MG63 (cell line): ENCODE measurements around the gene PIM2. TPM values are rescaled to one million over a fixed set of nuclear protein-coding genes. Genes with fewer than 3 reads are reported as not detected.

Source experiments
- DNase-seq: peaks from one replicate; pipeline ENCODE4 v3.0.0-alpha.2; 2020
- H3K27me3 ChIP-seq: fragments of 250-450 bp; sonication (Bioruptor Pico); 2 replicates; pipeline ENCODE4 v1.5.1; 2020; ENCODE audit warnings: mild to moderate bottlenecking, moderate library complexity
- H3K36me3 ChIP-seq: fragments of 250-450 bp; sonication (Bioruptor Pico); 2 replicates; pipeline ENCODE4 v1.5.1; 2020; ENCODE audit warnings: mild to moderate bottlenecking, moderate library complexity
- H3K4me3 ChIP-seq: fragments of 250-450 bp; sonication (Bioruptor Pico); 2 replicates; pipeline ENCODE4 v1.5.1; 2020; ENCODE audit warnings: mild to moderate bottlenecking, moderate library complexity
- H3K9me3 ChIP-seq: fragments of 250-450 bp; sonication (Bioruptor Pico); 2 replicates; pipeline ENCODE4 v1.5.1; 2020; ENCODE audit warnings: mild to moderate bottlenecking, moderate library complexity
- total RNA-seq: library from RNA; depleted of rRNA; stranded (reverse); fragments of >200 nt; shearing (Covaris generic); gene quantifications from 2 replicates; pipeline ENCODE4 v1.2.3, GENCODE V29; 2014; ENCODE audit warnings: low replicate concordance

Gene PIM2
- total RNA-seq, 1 experiment from 2014 or later = 1.9 TPM

DNA sequence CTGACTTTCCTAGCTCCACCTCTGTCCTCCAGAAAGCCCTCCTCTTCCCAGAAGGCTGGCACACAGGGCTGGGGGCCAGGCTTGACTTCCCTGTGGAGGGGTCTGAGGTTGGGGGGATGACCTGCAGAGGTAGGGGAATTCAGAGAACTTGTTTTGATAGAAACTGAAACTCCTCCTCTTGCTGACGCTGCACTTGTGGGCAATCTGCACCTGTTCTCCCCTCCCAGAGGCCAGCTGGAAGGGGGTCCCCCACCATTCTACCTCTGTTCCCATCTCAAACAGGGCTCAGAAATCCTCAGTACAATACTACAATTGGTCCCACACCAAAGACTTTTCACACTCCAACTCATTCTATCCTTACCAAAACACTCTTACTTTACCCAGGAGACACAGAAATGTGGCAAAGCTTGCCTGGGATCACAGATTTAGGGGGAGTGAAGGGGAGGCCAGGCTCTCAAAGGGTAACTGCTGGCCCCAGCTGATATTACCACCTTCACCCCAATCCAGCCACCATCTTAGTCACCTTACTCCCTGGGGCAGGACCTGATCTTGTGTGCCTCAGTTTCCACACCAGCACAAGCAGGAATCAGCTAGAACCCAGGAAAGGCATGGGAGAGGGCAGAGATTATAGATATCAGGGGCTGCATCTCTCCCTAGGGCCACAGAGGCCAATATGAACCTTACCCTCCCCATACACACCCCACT, 20.0 kb upstream of the PIM2 start:
- no peaks in the 10 kb centered on the region for H3K9me3 ChIP-seq
- no peaks in the 10 kb centered on the region for H3K36me3 ChIP-seq
- no peak overlapping the region for H3K4me3 ChIP-seq
- DNase-seq = no peak
- H3K27me3 ChIP-seq = no peaks in the 10 kb centered on the region

DNA sequence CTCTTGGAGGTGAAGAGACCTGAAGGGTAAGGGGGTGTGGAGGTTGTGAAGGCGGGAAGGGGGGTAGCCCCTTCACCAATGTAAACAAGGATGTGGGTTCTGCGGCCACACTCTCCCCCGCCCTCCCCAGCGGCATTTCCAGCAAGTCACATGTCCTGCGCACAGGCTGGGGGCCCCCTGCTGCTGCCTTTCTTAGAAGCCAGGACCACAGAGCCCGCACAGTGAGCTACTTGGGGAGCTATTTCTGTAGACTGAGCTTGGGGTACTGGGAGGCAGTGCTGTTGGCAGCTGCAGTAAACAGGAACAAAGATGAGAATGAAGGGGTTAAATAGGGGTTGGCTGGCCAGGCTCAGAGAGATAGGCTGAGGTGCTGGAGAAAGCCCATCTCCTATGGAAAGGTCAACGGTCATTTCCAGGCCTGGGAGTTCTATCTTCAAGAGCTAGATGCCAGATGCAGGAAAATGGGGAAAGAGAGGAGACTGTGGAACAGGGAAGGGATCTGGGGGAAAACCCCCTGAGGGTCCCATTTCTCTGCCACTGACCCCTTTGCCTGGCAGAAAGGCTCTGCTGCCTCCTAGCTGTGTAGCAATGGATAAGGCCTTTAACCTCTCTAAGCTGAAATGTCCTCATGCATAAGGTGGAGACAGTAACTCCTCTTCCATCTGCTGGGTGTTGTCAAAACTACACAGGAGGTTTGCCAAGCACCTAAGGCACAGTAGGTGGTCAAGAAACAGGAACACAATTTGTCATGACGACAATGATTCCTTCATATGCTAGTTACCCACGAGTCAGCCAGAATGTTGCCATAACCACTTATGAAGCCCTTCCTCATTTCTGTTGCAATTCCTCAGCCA, 18.5 kb upstream of the PIM2 start:
- DNase-seq = no peak
- H3K4me3 ChIP-seq = no peak overlapping the region
- no peaks in the 10 kb centered on the region for H3K9me3 ChIP-seq
- H3K36me3 ChIP-seq = no peaks in the 10 kb centered on the region
- no peaks in the 10 kb centered on the region for H3K27me3 ChIP-seq

DNA sequence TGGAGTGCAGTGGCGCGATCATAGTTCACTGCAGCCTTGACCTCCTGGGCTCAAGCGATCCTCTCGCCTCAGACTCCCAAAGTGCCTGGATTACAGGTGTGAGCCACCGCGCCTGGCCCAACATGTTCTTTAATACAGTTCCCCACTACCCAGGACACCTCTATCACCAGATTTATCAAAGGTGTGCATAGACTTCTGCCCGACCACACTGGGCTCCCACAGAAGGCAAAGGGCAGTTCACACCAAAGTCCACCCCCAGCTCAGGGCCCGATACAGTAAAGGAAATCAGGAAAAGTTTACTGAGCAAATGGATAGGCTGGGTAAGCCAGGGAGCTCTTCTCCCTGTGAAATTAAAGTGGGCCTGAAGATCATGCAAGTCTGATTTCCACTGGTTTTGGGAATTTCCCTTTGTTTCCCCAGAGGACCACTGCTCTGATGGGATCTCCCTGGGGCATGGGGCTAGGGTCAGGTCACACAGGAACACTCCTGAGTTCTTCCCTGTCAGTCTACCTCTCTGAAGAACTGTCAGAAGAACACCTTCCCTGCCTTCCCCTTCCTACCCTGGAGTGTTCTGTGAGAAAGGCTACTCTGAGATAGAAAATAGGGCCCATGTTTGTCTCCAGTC, 17.7 kb upstream of the PIM2 start:
- no peaks in the 10 kb centered on the region for H3K27me3 ChIP-seq
- DNase-seq = no peak
- H3K36me3 ChIP-seq = no peaks in the 10 kb centered on the region
- no peaks in the 10 kb centered on the region for H3K9me3 ChIP-seq
- no peak overlapping the region for H3K4me3 ChIP-seq

DNA sequence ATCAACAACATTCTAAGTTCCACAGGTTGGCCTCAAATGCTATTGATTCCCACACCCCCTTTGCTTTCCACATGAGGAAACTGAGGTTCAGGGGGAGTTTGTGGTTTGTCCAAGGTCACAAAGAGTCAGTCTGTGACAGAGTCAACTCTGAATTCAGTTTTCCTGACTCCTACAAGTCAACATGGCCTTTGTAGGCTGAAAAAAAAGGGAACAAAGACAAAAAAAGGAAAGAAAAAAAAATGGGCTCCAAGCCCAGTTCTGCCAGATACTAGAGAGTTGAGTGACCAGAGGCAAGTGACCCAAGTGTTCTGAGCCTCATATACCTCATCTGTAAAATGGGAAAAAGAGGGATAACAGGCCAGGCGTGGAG, 16.5 kb upstream of the PIM2 start:
- no peak for DNase-seq
- H3K4me3 ChIP-seq = no peak overlapping the region
- H3K27me3 ChIP-seq = no peaks in the 10 kb centered on the region
- no peaks in the 10 kb centered on the region for H3K9me3 ChIP-seq
- H3K36me3 ChIP-seq = no peaks in the 10 kb centered on the region

DNA sequence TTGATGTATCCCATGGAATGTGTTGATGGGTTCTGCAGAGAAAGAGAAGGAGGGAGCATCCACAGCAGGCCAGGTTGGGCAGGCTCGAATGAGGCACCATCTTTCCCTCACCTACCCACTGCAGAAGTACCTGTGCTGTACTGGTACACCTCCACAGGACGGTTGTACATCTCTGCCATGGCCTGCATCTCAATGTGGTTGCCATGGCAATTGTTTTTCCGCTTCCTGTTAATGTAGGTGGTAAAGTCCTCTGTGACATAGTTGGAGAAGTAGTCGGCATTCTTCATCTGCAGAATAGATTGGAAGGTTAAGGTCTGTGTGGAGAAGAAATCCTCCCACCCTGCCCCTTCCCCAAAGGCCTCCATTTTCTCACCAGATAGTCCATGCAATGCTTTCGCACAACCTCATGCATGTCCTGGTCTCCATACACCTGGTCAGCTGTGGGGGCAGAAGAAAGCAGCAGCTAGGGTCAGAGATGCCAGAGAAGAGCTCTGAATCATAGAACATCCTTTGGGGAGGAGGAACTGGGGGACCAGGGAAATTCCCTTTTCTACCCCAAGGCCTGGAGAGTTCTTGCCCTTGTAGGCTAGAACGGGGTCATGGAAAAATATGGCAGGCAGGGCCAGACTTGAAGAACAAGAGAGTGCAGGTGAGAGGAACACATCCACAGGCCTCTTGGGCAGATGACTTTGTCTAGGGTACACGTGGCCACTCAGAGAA, 15.9 kb upstream of the PIM2 start:
- no peaks in the 10 kb centered on the region for H3K36me3 ChIP-seq
- no peaks in the 10 kb centered on the region for H3K27me3 ChIP-seq
- DNase-seq = no peak
- no peaks in the 10 kb centered on the region for H3K9me3 ChIP-seq
- H3K4me3 ChIP-seq = no peak overlapping the region

DNA sequence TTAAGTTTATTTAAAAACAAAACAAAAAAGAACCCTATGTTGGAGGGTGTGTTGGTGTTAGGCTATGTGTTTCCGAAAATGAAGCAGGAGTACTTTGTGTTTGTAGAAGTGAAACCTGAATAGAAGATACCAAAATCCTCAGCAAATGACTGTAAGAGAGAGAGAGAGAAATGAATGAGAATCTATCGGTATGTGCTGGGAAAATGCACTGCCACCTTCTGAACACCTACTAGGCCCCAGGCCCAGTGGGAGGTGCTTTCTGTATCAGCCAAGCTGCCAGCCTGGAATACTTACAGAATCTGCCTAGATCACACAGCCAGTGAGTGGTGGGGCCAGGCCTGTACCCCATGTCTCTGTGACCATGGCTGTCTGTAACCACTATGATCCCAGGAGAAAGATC, 14.9 kb upstream of the PIM2 start:
- no peaks in the 10 kb centered on the region for H3K36me3 ChIP-seq
- no peak overlapping the region for H3K4me3 ChIP-seq
- H3K27me3 ChIP-seq = no peaks in the 10 kb centered on the region
- H3K9me3 ChIP-seq = no peaks in the 10 kb centered on the region
- no peak for DNase-seq

DNA sequence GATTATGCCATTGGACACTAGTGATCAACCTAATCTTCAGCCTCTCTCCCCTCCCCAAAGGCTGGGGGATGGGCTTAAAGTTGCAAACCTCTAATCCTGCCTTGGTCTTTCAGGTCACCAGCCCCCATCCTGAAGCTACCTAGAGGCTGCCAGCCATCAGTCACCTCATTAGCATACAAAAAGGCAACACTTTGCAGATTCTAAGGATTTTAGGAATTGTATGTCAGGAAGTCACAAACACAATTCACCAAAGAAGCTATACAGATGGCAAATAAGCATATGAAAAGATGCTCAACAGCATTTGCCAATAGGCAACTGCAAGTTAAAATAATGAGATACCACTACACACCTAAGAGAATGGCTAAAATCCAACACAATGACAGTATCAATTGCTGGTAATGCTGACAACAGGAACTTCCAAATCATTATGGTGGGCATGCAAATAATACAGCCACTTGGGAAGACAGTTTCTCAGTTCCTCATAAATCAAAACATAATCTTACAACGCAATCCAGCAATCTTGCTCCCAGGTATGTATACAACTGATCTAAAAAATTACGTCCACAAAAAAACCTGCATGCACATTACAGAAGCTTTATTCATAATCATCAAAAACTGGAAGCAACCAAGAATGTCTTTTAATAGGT, 9.0 kb upstream of the PIM2 start:
- no peak for DNase-seq
- Histone ChIP-seq H3K9me3 (no peaks in the 10 kb centered on the region), H3K27me3 (no peaks in the 10 kb centered on the region), H3K4me3 (no peak overlapping the region), H3K36me3 (no peaks in the 10 kb centered on the region)

DNA sequence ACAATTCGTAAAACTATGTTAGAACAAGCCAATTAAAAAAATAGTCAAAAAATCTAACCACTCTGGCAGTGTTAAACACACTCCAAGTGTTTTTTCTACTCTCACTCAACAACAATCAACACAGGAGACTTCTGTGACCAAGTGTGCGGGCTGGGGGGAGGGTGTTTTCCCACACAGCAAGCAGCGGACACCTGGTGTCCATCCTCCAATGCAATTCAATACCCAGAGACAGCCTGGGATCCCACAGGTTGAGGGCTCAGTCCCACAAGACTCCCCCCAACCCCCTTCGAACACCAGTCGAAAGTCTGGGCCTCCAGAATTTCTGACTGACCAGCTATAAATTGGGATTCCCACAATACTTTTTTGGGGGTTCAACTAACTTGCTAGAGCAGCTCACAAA, 8.3 kb upstream of the PIM2 start:
- Histone ChIP-seq H3K4me3 (no peak overlapping the region), H3K36me3 (no peaks in the 10 kb centered on the region), H3K9me3 (no peaks in the 10 kb centered on the region), H3K27me3 (no peaks in the 10 kb centered on the region)
- DNase-seq = no peak

DNA sequence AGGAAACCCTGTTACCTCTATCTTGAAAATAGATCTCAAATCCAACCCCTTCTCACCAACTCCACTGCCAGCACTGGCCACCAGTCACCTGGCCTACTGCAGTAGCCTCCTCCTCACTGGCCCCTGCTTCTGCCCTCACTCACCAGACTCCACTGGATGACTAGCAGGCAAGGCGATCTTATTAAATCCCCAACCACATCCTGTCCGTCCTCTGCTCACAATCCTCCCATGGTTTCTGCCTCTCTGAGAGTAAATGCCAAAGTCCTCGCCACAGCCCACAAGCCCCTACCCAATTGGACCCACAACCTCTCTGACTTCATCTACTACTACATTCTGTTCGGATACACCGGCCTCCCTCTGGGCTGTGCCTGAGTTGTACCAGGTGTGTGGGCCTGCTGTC, 5.4 kb upstream of the PIM2 start:
- H3K9me3 ChIP-seq = no peaks in the 10 kb centered on the region
- no peaks in the 10 kb centered on the region for H3K36me3 ChIP-seq
- H3K4me3 ChIP-seq = no peak overlapping the region
- no peak for DNase-seq
- no peaks in the 10 kb centered on the region for H3K27me3 ChIP-seq

DNA sequence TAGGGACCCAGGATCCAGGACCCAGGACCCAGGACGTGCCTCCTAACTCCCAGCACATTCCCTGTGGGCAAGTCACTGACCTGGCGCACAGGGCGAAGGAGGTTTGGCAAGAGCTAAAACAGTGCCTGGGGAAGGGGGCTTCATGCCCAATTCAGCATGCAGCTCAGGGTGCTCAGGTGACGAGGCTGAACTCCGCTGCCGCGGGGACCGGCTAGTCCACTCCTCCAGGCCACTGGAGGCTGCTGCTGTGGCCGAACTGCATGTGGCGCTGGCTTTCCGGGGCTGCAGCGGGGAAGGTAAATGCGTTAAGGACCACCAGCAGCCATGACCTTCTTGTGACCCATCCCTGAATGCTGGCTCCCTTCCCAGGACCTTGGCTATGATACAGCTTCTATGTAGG, 4.9 kb upstream of the PIM2 start:
- Histone ChIP-seq H3K9me3 (no peaks in the 10 kb centered on the region), H3K36me3 (no peaks in the 10 kb centered on the region), H3K4me3 (no peak overlapping the region), H3K27me3 (no peaks in the 10 kb centered on the region)
- DNase-seq = no peak

DNA sequence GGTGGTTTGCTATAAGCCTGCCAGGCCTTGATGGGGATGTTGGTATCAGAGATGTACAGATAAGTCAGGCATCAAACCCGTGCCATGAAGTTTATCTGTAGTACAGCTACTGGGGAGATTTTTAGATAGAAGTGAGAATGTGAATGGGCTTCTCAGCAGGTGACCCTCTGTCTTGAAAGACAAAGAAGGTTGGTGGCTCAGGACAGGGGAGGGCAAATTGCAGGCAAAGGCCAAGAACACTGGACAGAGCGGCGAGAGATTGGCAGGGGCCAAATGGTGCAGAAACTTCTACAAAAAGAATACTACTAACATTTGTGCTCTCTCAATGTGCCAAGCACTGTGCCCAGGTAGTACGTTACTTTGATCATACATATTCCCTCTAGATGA, 1.9 kb upstream of the PIM2 start:
- H3K4me3 ChIP-seq = no peak overlapping the region
- no peaks in the 10 kb centered on the region for H3K27me3 ChIP-seq
- H3K9me3 ChIP-seq = no peaks in the 10 kb centered on the region
- DNase-seq = no peak
- H3K36me3 ChIP-seq = no peaks in the 10 kb centered on the region

DNA sequence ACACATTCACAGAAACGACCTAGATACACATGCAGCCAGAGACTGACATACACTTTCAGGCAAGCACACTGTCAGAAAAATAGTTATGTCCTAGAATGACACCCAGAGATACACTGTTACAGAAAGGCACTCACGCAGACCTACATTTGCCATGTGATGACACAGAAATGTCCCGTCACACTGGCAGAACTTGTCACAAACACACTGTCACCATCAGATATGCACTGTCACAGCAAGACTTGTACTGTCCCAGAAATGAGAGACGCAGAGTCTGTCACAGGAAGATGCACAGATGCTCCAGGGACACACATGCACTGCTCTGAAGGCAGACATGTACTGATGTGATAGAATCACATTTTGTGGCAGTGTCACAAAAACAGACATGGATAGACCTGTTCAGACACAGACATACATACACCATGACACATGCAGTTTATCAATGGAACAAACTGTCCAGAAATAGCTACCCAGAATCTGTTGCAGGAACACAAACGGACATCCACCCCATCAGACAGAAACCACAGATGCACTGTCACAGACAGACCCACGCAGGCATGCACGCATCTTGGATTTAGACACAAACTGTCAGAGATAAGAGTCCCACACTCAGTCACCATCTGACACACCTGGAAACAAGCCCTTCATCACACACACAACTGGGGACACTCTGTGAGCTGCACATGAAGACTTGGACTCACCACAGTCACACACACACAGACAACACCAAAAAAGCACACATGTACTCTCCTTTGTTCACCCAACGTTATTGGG, 1.3 kb upstream of the PIM2 start:
- no peaks in the 10 kb centered on the region for H3K9me3 ChIP-seq
- no peak overlapping the region for H3K4me3 ChIP-seq
- H3K36me3 ChIP-seq = no peaks in the 10 kb centered on the region
- no peaks in the 10 kb centered on the region for H3K27me3 ChIP-seq
- no peak for DNase-seq

DNA sequence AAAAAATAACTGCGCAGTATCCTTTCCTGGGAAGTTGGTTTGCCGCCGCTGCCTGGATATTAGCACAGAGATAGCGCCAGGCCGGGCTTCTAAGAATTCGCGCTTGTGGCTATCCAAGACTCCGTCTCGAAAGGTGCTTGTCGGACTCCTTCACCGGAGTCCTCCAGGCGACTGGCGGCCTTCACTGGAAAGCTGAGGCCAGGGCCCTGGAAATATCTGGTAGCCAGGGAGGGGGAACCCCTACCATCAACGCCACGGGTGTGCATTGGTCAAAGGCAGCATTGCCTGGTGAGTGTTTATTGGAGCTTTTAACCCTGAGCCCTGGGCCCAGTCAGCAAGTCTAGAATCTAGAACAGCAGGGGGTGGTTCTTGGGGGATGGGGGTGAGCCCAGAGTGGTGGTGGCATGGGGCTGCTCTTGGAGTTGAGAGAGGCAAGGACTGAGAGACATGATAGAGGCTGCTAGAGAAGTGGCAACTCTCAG, 577 bp upstream of the PIM2 start:
- no peak overlapping the region for H3K4me3 ChIP-seq
- no peak for DNase-seq
- H3K27me3 ChIP-seq = no peaks in the 10 kb centered on the region
- H3K9me3 ChIP-seq = no peaks in the 10 kb centered on the region
- H3K36me3 ChIP-seq = no peaks in the 10 kb centered on the region

DNA sequence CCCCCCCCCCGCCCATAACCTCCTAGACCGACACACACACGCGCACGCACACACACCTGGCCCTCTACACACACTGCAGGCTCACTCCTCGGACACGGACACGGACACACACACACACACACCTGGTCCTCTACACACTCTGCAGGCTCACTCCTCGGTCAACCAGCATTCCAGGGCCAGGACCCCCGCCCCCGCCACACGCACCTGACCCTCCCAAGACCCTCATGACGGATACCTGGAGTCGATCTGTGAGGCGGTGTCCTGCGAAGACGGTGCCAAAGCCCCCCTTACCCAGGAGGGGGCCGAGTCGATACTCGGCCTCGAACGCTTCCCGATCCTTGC, 552 bp downstream of the PIM2 start:
- Histone ChIP-seq H3K27me3 (no peaks in the 10 kb centered on the region), H3K9me3 (no peaks in the 10 kb centered on the region), H3K4me3 (peak overlapping the region; percentile 40), H3K36me3 (no peaks in the 10 kb centered on the region)
- DNase-seq = no peak

DNA sequence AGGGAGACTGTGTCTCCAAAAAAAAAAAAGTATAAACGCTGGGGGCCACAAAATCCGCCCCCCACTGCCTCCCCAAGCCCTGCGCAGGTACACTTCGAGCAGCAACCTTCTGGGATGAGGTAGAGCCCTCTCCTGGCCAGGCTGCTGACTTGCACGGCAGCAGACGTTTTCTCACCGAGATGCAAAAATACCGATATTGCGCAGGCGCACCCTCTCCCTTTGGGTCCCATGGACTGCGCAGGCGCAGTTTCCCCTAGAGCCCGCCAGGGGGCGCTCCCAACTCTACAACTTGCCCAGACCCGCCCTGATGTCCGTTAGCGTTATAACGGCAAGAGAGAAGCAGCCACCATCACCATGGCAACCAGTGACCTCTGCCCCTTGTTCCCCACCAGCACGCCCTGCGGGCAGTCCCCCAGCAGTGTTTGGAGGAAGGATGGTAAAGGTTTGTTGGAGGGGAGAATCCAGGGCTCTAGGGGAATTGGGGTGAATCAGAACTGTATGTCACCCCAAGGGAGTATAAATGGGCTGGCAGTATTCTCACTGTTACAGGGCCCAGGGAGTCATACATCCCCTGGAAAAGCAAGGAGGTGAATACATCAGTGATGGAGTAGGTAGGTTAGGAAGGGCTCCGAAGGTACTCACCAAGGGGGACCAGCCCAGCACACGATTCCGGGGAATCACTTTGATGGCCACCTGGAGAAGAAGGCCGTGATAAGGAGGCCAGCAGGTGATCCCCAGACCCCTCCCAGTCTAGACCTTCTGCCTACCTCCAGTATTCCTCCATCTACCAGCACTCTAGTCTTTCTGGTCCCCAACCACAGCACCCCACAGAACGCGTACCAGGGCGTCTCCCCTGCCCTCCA, 1.5 kb downstream of the PIM2 start:
- Histone ChIP-seq H3K27me3 (no peaks in the 10 kb centered on the region), H3K4me3 (no peak overlapping the region), H3K36me3 (no peaks in the 10 kb centered on the region), H3K9me3 (no peaks in the 10 kb centered on the region)
- peak; percentile 72 for DNase-seq
